GM12891 (cell line): Measurements from ENCODE around the gene METRNL.

ENCODE experiments used
- POLR2A ChIP-seq: IDR thresholded peaks from 2 replicates; pipeline ENCODE4 v1.6.1; 2011; ENCODE audit warnings: low read depth, low read length, control low read depth
- POLR2AphosphoS5 ChIP-seq: IDR thresholded peaks from 2 replicates; pipeline ENCODE4 v1.6.1; 2011; ENCODE audit warnings: low read depth, low read length, control low read depth

GRCh38 chr17:83054518-83055125, 24.8 kb upstream of the METRNL start:
- TF ChIP-seq POLR2A = no peak
- TF ChIP-seq POLR2AphosphoS5 = no peak
